NOMO-1 treated with dmso at 0.1 percent for 144 hours (cell line): ENCODE measurements around the gene RDH5.
A peak's percentile ranks its signal among the peaks of the same experiment; 100 is the strongest.

Source experiments
- DNase-seq: peaks from one replicate; lab custom pipeline; 2025; ENCODE audit not compliant: unreplicated experiment; lab: John Stamatoyannopoulos, UW

The RDH5 gene, protein sequence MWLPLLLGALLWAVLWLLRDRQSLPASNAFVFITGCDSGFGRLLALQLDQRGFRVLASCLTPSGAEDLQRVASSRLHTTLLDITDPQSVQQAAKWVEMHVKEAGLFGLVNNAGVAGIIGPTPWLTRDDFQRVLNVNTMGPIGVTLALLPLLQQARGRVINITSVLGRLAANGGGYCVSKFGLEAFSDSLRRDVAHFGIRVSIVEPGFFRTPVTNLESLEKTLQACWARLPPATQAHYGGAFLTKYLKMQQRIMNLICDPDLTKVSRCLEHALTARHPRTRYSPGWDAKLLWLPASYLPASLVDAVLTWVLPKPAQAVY

DNA sequence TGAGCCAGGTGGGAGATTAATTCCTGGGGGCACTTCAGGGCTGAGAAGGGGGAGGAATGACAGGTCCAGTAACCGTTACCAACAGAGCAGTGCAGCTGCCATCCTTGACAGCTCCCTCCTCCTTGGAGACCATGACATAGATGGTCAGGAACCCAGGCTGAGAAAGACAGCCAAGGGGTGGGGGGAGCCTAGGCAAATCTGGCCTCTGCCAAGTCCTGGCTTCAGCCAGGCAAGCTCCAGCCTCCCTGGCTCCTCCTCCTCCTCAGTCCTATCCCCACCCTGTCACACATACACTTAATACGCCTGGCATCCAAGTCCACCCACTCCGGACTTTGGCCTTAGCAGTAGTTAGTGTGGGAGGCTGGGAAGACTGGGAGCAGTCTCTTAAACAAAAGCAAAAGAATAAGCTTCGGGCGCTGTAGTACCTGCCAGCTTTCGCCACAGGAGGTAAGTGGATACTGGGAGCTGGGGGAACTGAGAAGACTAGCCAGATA, at the start of gene RDH5:
Gene RDH5, plus strand, starts transcription at position 323 of the 494 bp plus-strand sequence. CDS start 792 bp downstream, outside the sequence.
- no peak for DNase-seq

DNA sequence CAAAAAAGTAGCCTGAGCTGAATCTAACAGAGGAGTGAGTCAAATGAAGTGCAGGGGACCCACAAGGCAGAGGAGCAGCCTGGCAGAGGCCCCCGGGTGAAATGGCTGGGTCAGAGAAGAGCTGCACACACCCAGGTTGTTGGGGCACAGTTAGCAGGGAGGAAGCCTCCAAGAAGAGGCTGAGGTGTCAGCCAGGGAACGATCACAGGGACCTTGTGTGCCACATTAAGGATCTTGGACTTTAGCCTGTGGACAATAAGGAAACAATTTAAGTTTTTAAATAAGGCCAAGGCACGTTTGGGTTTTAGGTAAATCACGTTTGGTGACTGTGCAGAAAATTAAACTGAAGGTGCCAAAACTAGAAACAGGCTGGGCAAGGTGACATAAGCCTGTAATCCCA, 48.4 kb upstream of the RDH5 start:
- DNase-seq = no peak

DNA sequence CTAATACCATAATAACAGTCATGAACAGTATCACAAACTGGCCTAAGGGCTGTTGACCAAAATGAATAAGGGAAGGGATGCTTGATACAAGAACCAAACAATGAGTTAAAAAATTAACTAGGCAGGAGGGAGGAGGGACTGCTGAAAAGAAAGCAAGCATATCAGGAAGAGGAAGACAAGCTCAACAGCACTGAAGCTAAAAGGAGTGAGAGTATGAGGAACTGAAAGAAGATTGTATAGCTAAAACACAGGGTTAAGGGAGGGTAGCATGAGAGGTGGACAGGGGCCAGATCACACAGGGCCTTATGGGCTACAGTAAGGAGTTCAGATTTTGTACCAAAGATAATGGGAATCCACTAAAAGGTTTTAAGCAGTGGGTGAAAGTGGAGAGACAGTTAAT, 46.6 kb upstream of the RDH5 start:
- peak; percentile 76 for DNase-seq

DNA sequence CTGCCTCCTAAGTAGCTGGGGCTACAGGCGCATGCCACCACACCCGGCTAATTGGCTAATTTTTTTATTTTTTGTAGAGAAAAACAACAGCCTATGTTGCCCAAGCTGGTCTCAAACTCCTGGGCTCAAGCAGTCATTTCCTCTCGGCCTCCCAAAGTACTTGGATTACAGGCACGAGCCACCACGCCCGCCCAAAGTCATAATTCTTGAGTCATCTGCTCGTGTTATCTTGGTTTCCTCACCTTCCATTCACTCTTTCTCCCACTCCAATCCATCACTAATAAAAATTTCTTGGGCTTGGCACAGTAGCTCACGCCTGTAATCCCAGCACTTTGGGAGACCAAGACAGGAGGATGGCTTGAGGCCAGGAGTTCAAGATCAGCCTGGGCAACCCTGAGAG, 44.5 kb upstream of the RDH5 start:
- DNase-seq = no peak

DNA sequence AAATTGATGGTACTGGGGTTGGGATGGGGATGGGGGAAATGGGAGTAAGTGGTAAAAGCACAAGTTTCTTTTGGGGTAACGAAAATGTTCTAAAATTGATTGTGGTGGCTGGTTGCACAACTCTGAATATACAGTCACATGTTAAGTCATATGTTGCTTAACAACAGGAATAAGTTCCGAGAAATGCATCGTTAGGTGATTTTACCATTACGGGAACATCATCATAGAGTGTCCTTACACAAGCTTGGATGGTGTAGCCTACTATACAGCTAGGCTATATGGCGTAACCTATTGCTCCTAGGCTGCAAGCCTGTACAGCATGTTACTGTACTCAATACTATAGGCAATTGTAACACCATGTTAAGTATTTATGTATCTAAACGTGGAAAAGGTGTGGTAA, 43.5 kb upstream of the RDH5 start:
- peak; percentile 56 for DNase-seq

DNA sequence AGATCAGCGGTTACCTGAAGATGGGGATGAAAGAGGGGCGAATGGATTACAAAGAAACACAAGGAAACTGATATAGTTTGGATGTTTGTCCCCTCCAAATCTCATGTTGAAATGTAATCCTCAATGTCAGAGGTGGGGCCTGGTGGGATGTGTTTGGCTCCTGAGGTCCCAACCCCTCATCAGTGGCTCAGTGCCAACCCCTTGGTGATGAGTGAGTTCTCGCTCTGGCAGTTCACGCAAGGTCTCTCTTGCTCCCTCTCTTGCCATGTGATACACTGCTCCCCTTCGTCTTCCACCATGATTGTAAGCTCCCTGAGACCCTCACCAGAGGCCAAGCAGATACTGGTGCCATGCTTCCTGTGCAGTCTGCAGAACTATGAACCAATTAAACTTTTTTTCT, 40.5 kb upstream of the RDH5 start:
- no peak for DNase-seq

DNA sequence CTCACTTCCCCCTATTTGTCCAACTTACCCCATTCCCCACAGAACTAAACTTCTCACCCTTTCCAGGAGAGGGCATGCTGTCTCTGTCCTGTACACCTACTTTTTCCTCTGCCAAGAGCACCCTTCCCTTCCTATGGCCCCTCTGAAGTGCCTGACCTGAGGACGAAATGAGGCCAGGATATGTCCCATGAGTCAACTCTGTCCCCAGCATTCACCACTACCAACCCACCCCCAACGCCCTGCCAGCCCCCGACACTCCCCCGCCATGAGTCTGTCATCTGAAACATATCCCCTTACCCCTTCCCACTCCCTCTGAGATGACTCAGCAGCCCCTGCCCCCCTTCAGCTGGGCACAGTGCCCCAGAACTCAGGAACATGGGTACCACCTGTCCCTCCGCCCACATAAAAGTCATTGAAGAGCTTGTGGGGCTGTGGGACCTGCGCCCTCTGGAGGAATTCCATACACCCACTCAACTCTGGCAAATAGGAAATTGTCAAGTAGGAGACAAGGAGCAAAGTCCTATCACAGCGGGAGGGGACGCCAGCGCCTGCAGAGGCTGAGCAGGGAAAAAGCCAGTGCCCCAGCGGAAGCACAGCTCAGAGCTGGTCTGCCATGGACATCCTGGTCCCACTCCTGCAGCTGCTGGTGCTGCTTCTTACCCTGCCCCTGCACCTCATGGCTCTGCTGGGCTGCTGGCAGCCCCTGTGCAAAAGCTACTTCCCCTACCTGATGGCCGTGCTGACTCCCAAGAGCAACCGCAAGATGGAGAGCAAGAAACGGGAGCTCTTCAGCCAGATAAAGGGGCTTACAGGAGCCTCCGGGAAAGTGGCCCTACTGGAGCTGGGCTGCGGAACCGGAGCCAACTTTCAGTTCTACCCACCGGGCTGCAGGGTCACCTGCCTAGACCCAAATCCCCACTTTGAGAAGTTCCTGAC, 38.8 kb upstream of the RDH5 start:
- DNase-seq = peak; percentile 76

DNA sequence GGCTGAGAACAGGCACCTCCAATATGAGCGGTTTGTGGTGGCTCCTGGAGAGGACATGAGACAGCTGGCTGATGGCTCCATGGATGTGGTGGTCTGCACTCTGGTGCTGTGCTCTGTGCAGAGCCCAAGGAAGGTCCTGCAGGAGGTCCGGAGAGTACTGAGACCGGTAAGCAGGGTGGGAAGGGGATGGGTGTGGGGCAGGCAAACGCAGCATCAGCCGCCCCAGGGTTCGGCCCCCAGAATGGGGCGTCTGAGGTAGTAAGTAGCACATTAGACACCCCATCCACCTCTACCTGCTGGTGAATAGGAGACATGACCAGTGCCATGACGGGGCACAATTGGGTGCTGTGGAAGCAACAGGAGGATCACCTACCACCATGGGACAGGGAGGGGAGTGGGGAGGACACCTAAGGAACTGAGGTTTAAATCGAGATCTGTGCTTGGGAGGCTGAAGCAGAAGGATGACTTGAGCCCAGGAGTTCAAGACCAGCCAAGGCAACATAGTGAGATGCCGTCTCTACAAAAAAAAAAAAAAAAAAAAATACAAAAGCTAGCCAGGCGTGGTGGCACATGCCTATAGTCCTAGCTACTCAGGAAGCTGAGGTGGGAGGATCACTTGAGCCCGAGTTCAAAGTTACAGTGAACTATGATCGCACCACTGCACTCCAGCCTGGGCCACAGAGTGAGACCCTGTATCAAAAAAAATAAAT, 38.0 kb upstream of the RDH5 start:
- DNase-seq = no peak

DNA sequence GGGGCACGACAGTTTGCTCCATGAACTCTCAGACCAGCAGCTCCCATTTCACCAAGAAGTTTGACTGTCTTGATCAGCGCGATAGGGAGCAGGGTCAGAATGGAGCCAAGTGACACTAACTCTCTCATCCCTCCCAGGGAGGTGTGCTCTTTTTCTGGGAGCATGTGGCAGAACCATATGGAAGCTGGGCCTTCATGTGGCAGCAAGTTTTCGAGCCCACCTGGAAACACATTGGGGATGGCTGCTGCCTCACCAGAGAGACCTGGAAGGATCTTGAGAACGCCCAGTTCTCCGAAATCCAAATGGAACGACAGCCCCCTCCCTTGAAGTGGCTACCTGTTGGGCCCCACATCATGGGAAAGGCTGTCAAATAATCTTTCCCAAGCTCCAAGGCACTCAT, 36.5 kb upstream of the RDH5 start:
- no peak for DNase-seq

DNA sequence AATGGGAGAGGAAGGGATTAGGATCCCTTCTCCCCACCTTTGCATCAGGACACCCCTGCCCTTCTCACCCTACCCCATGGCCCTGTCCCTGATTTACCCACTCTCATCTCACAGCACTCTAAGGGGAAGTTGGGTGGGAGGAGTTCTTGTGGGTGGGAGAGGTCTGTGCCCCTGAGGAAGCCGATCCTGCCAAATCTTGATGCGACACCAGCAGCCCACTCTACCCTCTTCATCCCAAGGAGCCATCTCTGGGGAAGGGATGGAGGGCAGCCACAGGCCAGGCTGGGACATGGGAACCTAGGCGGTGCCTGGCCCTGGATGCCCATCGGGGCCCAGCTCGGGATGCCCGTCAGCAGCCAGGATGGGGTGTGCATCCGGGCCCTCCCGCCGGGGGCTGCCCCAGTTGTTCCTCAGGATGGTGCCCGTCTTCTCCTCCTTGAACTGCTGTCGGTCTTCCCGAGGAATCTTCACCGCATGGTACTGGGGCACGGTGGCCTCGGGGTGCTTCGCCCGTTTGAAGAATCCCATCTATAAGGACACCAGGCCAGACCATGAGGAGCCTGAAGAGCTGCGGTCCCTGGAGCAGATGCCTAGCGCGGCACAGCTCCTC, 35.3 kb upstream of the RDH5 start:
- DNase-seq = no peak

DNA sequence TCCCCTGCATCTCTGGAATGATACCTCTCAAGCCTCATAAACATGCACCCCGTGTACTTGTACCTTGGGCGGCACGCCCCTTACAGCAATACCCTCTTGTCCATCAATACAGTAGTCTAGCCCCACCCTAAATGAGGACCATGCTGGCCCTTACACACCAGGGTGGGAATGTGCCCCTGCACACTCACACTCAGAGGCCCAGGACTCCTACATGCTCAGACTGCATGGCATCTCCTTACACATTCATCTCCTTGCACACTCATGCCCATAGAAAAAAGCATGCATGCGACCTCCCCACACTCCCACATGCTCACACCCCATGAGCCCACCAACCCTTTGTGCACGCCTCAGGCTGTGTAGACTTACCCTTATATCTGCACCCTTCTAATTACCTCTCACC, 34.5 kb upstream of the RDH5 start:
- DNase-seq = no peak

DNA sequence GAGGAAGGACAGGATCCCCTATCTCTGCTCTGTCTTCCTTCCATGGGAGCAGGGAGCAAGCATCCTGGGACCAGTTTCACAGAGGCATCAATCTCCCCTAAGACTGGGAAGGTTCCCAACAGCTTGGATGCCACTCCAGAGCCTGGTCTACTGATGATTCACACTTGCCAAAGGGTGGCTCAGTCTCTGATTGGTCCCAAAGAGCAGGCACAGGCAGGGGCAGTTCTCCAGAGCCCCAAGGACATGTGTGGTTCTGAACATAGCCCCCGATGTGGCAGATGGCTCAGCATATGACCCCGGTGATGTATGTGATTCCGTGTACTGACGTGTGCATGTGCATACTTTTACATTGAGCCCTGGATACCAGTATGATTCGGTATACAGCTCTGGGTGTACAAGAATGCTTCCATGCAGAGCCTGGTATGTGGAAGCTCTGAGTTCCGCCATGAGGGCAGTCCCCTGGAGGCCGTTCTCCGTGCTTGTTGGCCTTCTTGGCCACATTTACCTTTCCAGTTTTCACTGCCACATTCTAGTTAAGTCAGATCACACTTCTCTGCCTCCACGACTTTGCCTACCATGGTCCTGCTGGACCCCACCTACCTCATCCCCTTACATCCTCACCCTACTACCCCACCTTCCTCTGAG, 33.7 kb upstream of the RDH5 start:
- DNase-seq = no peak

DNA sequence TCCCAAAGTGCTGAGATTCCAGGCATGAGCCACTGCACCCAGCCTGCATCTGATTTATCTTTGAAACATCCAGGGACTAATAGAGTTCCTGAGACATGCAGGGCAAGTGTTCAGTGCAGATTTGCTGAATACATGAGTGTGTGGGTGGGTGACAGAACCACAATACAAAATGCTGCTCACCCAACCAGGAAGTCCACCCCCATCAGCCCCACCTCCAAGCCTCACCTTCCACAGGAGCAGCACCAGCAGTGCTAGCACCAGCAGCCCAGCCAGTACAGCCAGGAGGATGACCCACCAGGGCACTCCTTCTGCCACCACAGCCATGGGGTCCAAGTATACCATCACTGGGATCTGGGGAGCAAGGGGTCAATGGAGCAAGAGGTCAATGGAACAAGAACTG, 32.4 kb upstream of the RDH5 start:
- no peak for DNase-seq

DNA sequence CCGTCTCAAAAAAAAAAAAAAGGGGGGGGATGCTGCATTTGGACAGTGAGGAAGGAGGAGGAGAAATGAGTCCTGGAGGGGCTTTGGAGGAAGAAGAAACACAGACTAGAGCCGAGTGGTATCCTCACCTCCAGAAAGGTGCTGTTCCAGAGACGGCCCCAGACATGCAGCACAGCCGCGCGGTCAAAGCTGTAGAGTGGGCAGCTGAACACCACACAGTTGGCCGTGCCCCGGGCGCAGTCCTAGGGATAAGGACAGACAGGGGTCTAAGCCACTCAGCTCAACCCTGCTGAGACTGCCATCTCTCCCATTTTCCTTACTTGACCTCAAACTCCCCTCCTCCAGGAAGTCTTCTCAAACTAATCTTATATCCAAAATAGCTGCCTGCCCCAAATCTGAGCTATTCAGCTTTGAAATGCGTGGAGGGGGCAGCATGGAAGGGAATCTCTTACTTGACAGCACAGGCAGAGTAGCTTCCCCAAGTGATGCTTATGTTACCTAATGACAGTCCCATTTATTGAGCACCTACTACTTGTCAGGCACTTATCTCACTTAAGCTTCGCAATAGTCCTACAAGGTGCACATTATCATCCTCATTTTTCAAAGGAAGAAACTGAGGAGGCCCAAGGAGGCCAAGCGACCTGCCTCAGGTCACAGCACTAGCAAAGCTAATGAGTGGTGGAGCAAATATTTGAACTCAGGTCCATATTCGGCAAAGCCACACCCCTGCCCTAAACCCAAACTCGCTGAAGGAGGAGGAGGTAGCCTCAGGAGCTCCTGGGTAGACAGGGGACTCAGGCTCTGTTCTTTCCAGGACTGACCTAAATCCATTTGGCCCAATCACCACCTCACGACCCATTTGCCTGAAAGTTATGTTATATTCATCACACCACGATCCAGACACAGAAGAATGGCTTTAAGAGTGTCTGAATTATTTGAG, 31.2 kb upstream of the RDH5 start:
- no peak for DNase-seq

DNA sequence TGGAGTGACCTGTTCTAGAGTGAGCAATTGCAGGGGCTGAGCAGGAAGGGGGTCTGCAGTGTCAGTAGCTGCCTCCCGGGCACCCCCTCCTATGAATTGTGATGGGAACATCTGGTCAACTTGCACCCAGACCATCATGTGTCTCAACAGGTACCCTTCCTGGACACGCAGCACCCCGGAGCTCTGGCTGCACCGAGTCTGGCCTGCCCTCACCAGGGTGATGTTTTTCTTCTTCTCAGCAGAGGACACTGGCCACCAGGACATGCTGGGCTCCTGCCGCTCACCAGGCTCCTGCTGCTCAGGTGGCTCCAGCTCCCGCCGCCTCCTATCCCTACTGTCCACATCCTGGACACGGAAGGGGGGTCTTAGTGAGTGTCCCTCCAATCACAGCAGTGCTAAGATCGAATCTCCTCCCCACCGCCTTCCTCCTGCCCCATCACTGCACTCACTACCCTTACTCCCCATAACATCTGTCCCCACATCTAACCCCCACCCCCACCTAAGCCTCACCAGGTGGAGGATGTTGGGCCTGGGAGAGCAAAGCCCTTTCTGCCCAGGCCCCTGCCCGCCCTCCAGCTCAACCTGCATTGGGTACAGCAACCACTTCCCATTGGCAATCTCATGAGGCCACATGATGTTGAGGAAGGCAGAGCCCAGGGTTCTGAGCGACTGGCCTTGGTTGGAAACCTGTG, 27.4 kb upstream of the RDH5 start:
- DNase-seq = no peak

DNA sequence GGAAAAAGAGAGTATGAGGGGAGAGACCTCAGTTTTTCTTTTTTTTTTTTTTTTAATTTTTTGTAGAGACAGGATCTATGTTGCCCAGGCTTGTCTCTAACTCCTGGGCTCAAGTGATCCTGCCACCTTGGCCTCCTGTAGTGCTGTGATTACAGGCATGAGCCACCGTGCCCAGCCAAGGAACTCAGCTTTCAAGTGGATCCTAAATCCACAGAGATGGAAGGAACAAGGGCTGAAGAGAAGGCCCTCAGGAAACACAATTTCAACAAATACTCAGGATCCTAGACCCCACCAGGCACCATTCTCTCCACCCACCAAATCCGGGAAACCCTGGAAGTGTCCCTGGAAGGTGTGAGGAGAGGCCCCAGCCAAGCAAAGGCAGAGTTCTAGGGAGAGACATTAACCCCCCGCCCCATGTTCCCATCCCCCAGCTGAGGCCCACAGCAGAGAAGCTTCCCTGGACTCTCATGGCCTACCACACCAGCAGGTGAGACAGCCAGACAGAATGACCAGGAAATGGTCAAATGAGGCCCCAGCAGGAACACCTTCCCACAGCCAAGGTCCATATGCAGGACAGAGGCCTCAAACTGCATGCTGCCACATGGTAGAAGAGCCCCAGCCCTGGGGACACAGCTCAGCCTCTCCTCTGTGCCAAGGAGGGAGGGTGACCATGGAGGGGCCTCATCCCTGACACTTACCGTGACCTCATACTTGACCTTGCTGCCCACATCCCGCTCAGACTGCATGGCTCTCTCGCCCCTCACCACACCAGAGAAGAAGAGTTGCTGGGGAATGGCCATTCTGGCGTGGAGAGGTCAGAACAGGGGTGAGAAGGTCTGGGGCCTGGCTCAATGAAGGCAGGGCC, 26.6 kb upstream of the RDH5 start:
- DNase-seq = no peak

DNA sequence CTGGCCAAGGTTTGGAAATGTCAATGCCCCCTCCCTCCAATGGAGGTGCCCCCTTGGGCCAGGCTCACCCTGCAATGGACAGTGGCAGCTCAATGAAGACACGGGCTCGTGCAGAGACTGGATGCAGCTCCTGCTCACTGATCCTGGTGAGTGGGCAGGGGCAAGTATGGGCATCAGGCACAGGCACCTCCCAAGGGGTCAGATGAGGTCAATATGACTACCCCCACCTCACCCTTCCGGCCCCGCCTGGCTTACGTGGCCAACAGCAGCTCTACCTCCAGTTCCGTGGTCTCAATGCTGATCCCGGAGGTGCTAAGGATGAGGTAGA, 26.0 kb upstream of the RDH5 start:
- no peak for DNase-seq

DNA sequence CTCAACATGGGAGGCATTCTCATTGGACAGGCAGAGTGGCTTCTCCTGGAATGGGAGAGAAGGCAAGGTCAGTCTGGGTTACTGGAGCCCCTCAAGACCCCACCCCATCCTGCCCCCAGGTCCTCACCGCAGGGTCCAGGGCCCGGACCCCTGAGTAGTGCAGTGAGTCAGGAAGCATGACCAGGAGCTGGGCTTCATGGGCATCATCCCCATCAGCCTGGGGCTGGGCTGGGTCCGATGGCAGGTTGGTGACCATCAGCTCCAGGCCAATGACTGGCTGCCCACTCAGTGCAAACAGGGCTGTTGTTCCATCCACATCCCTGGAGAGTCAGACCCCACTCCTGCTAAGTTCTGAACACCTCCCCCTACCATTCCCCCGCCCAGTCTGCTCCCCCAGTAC, 25.5 kb upstream of the RDH5 start:
- no peak for DNase-seq
